ENCODE data around the gene MYH6. TPM values are rescaled to one million over a fixed set of nuclear protein-coding genes. Genes with fewer than 3 reads are reported as not detected.
"Not testable (repeated sequence)": the region's sequence is repeated elsewhere in the genome, so short reads cannot be mapped to it uniquely, and the experiment has no call there.

The MYH6 gene
- total and polyA plus RNA-seq, 2 experiments from 2014 or later, result 2,795 to 8,484 TPM

GRCh38 chr14:23423657-23424056, 15.6 kb upstream of the MYH6 start:
- Histone ChIP-seq H3K27ac (no peak overlapping the region), H3K27me3 (no peaks in the 10 kb centered on the region), H3K36me3 (no peaks in the 10 kb centered on the region), H3K9me3 (ENCODE audit: low read depth) (no peaks in the 10 kb centered on the region), H3K4me3 (no peak overlapping the region), H3K4me1 (ENCODE audit: low read depth) (no peaks in the 10 kb centered on the region)
- no peak for TF ChIP-seq CTCF (IDR thresholded peaks at IDR 0.05; ENCODE audit: low read depth, low read length)
- DNase-seq (ENCODE audit: low read depth in 1 of 2, low spot score in 1 of 2), result no peak

GRCh38 chr14:23421594-23421993, 13.5 kb upstream of the MYH6 start:
- no peak overlapping the region for H3K27ac ChIP-seq
- H3K9me3 ChIP-seq (ENCODE audit: low read depth), result no peaks in the 10 kb centered on the region
- no peak for TF ChIP-seq CTCF (IDR thresholded peaks at IDR 0.05; ENCODE audit: low read depth, low read length)
- no peaks in the 10 kb centered on the region for H3K36me3 ChIP-seq
- H3K27me3 ChIP-seq, result no peaks in the 10 kb centered on the region
- no peak overlapping the region for H3K4me3 ChIP-seq
- DNase-seq (ENCODE audit: low read depth in 1 of 2, low spot score in 1 of 2), result no peak
- H3K4me1 ChIP-seq (ENCODE audit: low read depth), result peaks cover 1% of the 10 kb centered on the region

- H3K36me3 ChIP-seq; H3K27me3 ChIP-seq; H3K4me3 ChIP-seq; H3K27ac ChIP-seq; H3K9me3 ChIP-seq (ENCODE audit: low read depth); DNase-seq (ENCODE audit: low read depth in 1 of 2, low spot score in 1 of 2): not testable (repeated sequence)
- peaks cover 15% of the 10 kb centered on the region for H3K4me1 ChIP-seq (ENCODE audit: low read depth)
Measured at GRCh38 chr14:23419646-23420045, 11.6 kb upstream of the MYH6 start.

- Histone ChIP-seq H3K4me3 (no peak overlapping the region), H3K36me3 (no peaks in the 10 kb centered on the region), H3K27me3 (no peaks in the 10 kb centered on the region), H3K27ac (no peak overlapping the region), H3K9me3 (ENCODE audit: low read depth) (no peaks in the 10 kb centered on the region), H3K4me1 (ENCODE audit: low read depth) (peaks cover 22% of the 10 kb centered on the region)
- TF ChIP-seq CTCF (IDR thresholded peaks at IDR 0.05; ENCODE audit: low read depth, low read length), result no peak
- DNase-seq (ENCODE audit: low read depth in 1 of 2, low spot score in 1 of 2), result no peak
Measured at GRCh38 chr14:23418021-23418420, 9.9 kb upstream of the MYH6 start.

- not testable (repeated sequence) for H3K4me3 ChIP-seq; H3K36me3 ChIP-seq; H3K27ac ChIP-seq; H3K27me3 ChIP-seq; DNase-seq (ENCODE audit: low read depth in 1 of 2, low spot score in 1 of 2); H3K9me3 ChIP-seq (ENCODE audit: low read depth)
- H3K4me1 ChIP-seq (ENCODE audit: low read depth), result peaks cover 22% of the 10 kb centered on the region
Measured at GRCh38 chr14:23417269-23417668, 9.2 kb upstream of the MYH6 start.

- H3K4me3 ChIP-seq, result no peak overlapping the region
- H3K36me3 ChIP-seq, result no peaks in the 10 kb centered on the region
- no peak for TF ChIP-seq CTCF (IDR thresholded peaks at IDR 0.05; ENCODE audit: low read depth, low read length)
- peaks cover 22% of the 10 kb centered on the region for H3K4me1 ChIP-seq (ENCODE audit: low read depth)
- no peak for DNase-seq (ENCODE audit: low read depth in 1 of 2, low spot score in 1 of 2)
- no peaks in the 10 kb centered on the region for H3K9me3 ChIP-seq (ENCODE audit: low read depth)
- no peaks in the 10 kb centered on the region for H3K27me3 ChIP-seq
- peak overlapping the region; percentile 30 for H3K27ac ChIP-seq
Measured at GRCh38 chr14:23416801-23417200, 8.7 kb upstream of the MYH6 start.

All from cardiac muscle cell (in vitro differentiated cells and primary cell).